HUES48 (cell line): Measurements from ENCODE around the gene BCKDK.

Experiments
- H3K27ac ChIP-seq: one replicate; pipeline ENCODE4 v1.7.0; 2013; ENCODE audit warnings: low read depth, low read length, inconsistent platforms
- H3K27me3 ChIP-seq: 2 replicates; pipeline ENCODE4 v1.6.1; 2013; ENCODE audit warnings: mild to moderate bottlenecking, low read length; ENCODE audit not compliant: control insufficient read depth, insufficient read depth
- H3K36me3 ChIP-seq: 2 replicates; pipeline ENCODE4 v1.6.1; 2013; ENCODE audit warnings: low read length; ENCODE audit not compliant: control insufficient read depth, insufficient read depth
- H3K4me1 ChIP-seq: 2 replicates; pipeline ENCODE4 v1.6.1; 2013; ENCODE audit warnings: mild to moderate bottlenecking, low read length; ENCODE audit not compliant: control insufficient read depth, insufficient read depth
- H3K4me3 ChIP-seq: 2 replicates; pipeline ENCODE4 v1.5.1; 2013; ENCODE audit warnings: mild to moderate bottlenecking, low read depth, low read length
- H3K9ac ChIP-seq: 2 replicates; pipeline ENCODE4 v1.6.1; 2013; ENCODE audit warnings: mild to moderate bottlenecking, low read depth, low read length, moderate library complexity
- H3K9me3 ChIP-seq: 2 replicates; pipeline ENCODE4 v1.6.1; 2013; ENCODE audit warnings: low read length; ENCODE audit not compliant: control insufficient read depth, insufficient read depth

BCKDK gene

DNA sequence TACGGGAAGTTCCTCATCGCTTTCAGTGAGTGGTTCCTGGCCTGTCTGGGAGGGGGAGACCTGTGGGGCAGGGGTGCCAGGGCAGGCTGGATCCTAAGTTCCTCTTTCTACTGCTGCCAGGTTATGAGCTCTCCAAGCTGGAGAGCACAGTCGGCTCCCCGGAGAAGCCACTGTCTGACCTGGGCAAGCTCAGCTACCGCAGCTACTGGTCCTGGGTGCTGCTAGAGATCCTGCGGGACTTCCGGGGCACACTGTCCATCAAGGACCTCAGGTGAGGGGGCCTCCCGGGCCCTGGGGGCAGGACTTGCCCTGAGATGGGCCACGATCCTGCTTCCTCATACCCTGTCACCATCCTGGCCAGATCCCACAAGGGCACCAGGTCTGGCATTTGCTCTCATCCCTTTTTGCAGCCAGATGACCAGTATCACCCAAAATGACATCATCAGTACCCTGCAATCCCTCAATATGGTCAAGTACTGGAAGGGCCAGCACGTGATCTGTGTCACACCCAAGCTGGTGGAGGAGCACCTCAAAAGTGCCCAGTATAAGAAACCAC lies 22.2 kb downstream of the BCKDK start:
- no peak overlapping the region for H3K27ac ChIP-seq
- peaks cover 31% of the 10 kb centered on the region for H3K36me3 ChIP-seq
- H3K9me3 ChIP-seq, result no peaks in the 10 kb centered on the region
- no peak overlapping the region for H3K9ac ChIP-seq
- no peaks in the 10 kb centered on the region for H3K27me3 ChIP-seq
- H3K4me1 ChIP-seq, result peaks cover 25% of the 10 kb centered on the region
- H3K4me3 ChIP-seq, result no peak overlapping the region

DNA sequence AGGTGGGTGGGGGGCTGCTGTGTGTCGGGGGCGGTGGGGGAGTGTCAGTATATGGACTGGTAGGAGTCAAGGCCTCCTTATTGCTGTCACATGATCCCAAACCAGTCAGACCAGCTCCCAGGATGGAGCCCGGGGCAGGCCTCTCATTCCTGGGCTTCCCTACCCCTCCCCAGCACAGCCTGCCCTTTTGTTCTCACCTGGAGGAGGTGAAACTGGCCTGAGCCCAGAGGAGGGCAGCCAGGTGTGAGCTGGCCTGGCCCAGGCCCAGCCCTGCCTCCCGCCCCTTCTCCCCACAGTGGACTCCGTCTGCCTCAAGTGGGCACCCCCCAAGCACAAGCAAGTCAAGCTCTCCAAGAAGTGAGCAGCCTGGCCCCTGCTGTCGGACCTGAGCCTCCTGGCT lies 22.7 kb downstream of the BCKDK start:
- Histone ChIP-seq H3K9ac (no peak overlapping the region), H3K36me3 (peaks cover 31% of the 10 kb centered on the region), H3K27me3 (no peaks in the 10 kb centered on the region), H3K4me3 (no peak overlapping the region), H3K9me3 (no peaks in the 10 kb centered on the region), H3K4me1 (peaks cover 27% of the 10 kb centered on the region), H3K27ac (peak overlapping the region; percentile 57)

DNA sequence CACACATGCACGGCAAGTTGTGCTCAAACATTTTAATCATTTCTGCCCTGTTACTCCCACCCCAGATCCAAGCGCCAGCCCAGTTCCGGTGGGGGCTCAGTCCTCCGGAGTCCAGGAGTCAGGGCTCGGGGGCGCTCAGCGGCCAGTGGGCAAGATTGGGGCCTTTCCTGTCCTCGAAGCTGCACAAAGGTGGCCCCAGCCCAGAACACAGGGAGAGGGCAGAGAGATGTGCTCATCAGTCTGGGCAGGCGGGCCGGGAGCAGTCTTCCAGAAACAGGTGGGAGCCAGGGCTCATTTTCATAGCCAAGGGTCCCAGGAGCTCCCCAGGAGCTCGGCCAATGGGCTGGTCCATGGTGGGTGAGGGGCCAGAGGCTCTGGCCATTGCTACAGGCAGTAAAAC lies 23.2 kb downstream of the BCKDK start:
- no peak overlapping the region for H3K9ac ChIP-seq
- H3K4me1 ChIP-seq, result peaks cover 30% of the 10 kb centered on the region
- H3K9me3 ChIP-seq, result no peaks in the 10 kb centered on the region
- no peaks in the 10 kb centered on the region for H3K27me3 ChIP-seq
- H3K36me3 ChIP-seq, result peaks cover 31% of the 10 kb centered on the region
- no peak overlapping the region for H3K4me3 ChIP-seq
- H3K27ac ChIP-seq, result peak overlapping the region; percentile 57

DNA sequence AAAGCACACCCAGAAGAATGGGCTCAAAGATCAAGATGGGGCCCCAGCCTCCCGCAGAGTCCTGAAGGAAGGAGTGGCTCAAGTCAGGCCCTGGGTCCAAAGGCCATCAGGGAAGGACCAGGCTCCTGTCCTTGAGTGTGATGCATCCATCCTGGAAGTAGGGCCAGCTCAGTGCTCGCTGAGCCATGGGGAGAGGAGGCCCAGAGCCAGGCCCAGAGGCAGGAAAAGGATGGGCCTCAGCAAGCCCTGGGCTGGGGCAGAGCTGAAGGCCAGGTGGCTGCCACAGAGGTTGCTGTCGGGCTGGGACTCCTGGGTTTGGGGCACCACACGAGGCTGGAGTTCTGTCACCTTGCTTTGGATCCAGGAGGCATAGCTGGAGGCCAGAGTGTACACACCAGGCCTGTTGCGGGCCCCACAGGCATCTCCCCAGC lies 23.7 kb downstream of the BCKDK start:
- no peak overlapping the region for H3K9ac ChIP-seq
- H3K4me1 ChIP-seq, result peaks cover 30% of the 10 kb centered on the region
- H3K36me3 ChIP-seq, result peaks cover 31% of the 10 kb centered on the region

GRCh38 chr16:31132303-31132979 lies 24.3 kb downstream of the BCKDK start:
- no peaks in the 10 kb centered on the region for H3K27me3 ChIP-seq
- peaks cover 30% of the 10 kb centered on the region for H3K4me1 ChIP-seq
- H3K27ac ChIP-seq, result no peak overlapping the region
- no peak overlapping the region for H3K4me3 ChIP-seq
- H3K9me3 ChIP-seq, result no peaks in the 10 kb centered on the region
- H3K36me3 ChIP-seq, result peaks cover 30% of the 10 kb centered on the region
- H3K9ac ChIP-seq, result no peak overlapping the region

More for the DNA sequence above, 23.7 kb downstream of the BCKDK start:
- no peak overlapping the region for H3K27ac ChIP-seq
- H3K9me3 ChIP-seq, result no peaks in the 10 kb centered on the region
- H3K27me3 ChIP-seq, result no peaks in the 10 kb centered on the region
- H3K4me3 ChIP-seq, result no peak overlapping the region

DNA sequence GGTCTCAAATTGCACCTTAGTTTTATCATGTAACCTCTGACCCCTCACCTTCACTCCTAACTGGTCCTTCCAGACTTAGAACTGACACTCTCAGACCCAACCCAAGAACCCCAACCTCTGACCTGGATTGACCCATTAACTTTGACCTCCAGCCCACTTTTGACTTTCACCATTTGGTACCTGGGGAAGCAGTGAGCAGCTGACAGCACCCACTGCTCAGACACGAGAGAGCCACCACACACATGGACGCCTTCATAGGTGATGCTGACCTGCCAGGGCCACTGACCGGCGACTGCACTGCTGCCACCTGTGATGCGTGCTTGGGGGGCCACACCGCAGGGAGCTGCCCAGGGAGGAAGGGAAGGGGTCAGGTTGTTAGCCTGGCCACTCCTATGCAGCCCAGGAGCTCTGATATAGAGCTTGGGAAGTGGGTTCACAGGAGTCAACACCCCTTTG lies 24.9 kb downstream of the BCKDK start:
- Histone ChIP-seq H3K4me3 (no peak overlapping the region), H3K27me3 (no peaks in the 10 kb centered on the region), H3K27ac (no peak overlapping the region), H3K36me3 (peaks cover 25% of the 10 kb centered on the region), H3K9me3 (no peaks in the 10 kb centered on the region), H3K4me1 (peaks cover 30% of the 10 kb centered on the region), H3K9ac (no peak overlapping the region)

DNA sequence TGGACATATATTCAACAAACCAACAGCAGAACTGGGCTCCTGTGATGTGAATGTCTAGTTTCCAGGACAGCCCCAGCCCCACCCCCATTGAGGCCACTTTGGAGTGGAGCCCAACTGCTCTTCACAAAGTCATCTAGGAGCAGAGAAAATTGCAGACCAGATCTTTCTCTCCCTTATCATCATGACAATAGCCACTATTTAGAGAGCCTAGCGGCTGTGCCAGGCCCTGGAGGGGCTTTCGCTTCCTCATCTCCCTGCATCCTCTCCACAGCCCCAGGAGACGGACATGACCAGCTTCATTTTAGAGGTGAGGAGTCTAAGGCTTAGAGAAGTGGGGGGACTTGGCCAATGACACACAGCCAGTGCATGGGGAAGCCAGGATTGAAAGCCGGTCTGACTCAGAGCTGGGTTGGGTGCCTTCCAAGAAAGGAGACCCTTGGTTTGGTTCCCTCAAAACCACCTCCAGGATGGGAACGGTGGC lies 25.9 kb downstream of the BCKDK start:
- Histone ChIP-seq H3K4me1 (peaks cover 40% of the 10 kb centered on the region), H3K27me3 (no peaks in the 10 kb centered on the region), H3K9me3 (no peaks in the 10 kb centered on the region), H3K27ac (peak overlapping the region; percentile 91), H3K9ac (no peak overlapping the region), H3K36me3 (peaks cover 25% of the 10 kb centered on the region), H3K4me3 (peak overlapping the region; percentile 78)

- Histone ChIP-seq H3K27ac (peak overlapping the region; percentile 91), H3K27me3 (no peaks in the 10 kb centered on the region), H3K4me3 (peak overlapping the region; percentile 78), H3K4me1 (peaks cover 43% of the 10 kb centered on the region), H3K9ac (peak overlapping the region; percentile 76), H3K9me3 (no peaks in the 10 kb centered on the region), H3K36me3 (peaks cover 25% of the 10 kb centered on the region)
These were observed 26.7 kb downstream of the BCKDK start for GRCh38 chr16:31134625-31135534.

DNA sequence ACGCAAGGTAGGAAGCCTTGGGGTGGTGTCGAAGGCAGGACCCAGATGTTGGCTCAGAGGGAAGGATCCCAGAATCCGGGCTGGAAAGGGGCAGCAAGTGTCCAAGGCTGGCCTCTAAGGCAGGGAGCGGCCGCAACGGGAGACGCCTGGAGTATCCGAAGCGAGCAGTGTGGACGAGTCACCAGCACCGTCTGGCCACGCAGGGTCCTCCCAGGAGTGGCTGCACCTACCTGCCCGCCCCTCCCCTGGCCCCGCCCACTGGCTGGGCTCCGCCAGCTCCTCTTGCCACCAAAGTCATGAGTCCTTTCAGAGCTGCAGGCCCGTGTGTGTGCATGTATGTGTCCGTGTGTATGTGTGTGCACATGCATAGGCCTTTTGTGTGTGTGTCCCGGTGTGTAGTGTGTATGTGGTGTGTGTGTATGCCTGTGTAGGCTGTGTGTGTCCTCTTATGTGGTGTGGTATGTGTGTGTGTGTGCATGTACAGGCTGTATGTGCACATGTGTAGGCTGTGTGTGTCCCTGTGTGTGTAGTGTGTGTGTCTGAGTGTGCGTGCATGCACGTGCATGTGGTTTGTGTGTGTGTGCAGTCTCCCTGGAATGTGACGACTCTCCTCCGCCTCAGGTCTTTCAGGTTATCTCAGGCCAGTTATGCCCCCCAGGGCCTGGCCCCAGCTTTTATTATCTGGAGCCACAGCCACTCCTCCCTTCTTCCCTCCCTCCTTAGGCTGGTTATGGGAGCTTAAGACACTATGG lies 27.5 kb downstream of the BCKDK start, which contains the start of gene PRSS8:
Gene PRSS8 (minus strand): TSS at position 193 of the 752 bp plus-strand sequence. CDS start 229 bp downstream, outside the sequence.
- Histone ChIP-seq H3K9ac (peak within 1 kb of the TSS; percentile 76), H3K27ac (peak within 1 kb of the TSS; percentile 91), H3K27me3 (no peaks in the 10 kb centered on the region), H3K4me1 (peaks cover 40% of the 10 kb centered on the region), H3K4me3 (peak within 1 kb of the TSS; percentile 78), H3K36me3 (peaks cover 25% of the 10 kb centered on the region), H3K9me3 (no peaks in the 10 kb centered on the region)

DNA sequence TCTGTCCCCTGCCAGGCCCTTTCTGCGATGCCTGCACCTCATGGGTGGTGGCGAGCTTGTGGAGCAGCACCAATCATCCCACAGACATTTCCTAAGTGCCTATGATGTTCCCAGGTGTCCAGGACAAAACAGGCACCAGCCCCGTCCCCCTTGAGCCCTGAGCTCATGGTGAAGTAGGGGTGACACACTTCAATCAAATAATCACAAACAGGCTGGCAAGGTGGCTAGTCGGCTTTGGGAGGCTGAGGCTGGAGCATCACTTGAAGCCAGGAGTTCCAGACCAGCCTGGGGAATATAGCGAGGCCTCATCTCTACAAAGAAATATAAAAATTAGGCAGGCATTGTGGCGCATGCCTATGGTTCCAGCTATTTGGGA lies 28.1 kb downstream of the BCKDK start:
- Histone ChIP-seq H3K27ac (no peak overlapping the region), H3K27me3 (no peaks in the 10 kb centered on the region), H3K9ac (no peak overlapping the region), H3K36me3 (peaks cover 22% of the 10 kb centered on the region), H3K4me3 (no peak overlapping the region), H3K4me1 (peaks cover 37% of the 10 kb centered on the region), H3K9me3 (no peaks in the 10 kb centered on the region)
